Measurements from ENCODE around the gene TDRD10.
"Not testable (repeated sequence)": the region's sequence is repeated elsewhere in the genome, so short reads cannot be mapped to it uniquely, and the experiment has no call there.

The TDRD10 gene

GRCh38 chr1:154517661-154518060, 15.6 kb downstream of the TDRD10 start:
- DNase-seq (ENCODE audit: low read depth), result no peak

GRCh38 chr1:154519591-154519991, 17.6 kb downstream of the TDRD10 start:
- no peak for DNase-seq (ENCODE audit: low read depth)

- no peak for DNase-seq (ENCODE audit: low read depth)
These were observed 18.3 kb downstream of the TDRD10 start for GRCh38 chr1:154520333-154520732.

- no peak for DNase-seq (ENCODE audit: low read depth)
These were observed 19.7 kb downstream of the TDRD10 start for GRCh38 chr1:154521695-154522094.

GRCh38 chr1:154524881-154525280, 22.9 kb downstream of the TDRD10 start:
- no peak for DNase-seq (ENCODE audit: low read depth)

GRCh38 chr1:154527192-154527591, 25.2 kb downstream of the TDRD10 start:
- no peak for DNase-seq (ENCODE audit: low read depth)

GRCh38 chr1:154529308-154529707, 27.3 kb downstream of the TDRD10 start:
- no peak for DNase-seq (ENCODE audit: low read depth)

- DNase-seq (ENCODE audit: low read depth), result not testable (repeated sequence)
These were observed 29.9 kb downstream of the TDRD10 start for GRCh38 chr1:154531950-154532349.

- DNase-seq (ENCODE audit: low read depth), result no peak
These were observed 32.2 kb downstream of the TDRD10 start for GRCh38 chr1:154533952-154534844.

GRCh38 chr1:154536570-154536969, 34.6 kb downstream of the TDRD10 start:
- no peak for DNase-seq (ENCODE audit: low read depth)

GRCh38 chr1:154539486-154540483, 37.8 kb downstream of the TDRD10 start:
- DNase-seq (ENCODE audit: low read depth), result no peak

GRCh38 chr1:154541231-154541630, 39.2 kb downstream of the TDRD10 start:
- DNase-seq (ENCODE audit: low read depth), result no peak

GRCh38 chr1:154546264-154547063, 44.4 kb downstream of the TDRD10 start:
- DNase-seq (ENCODE audit: low read depth), result no peak

- no peak for DNase-seq (ENCODE audit: low read depth)
These were observed 45.2 kb downstream of the TDRD10 start for GRCh38 chr1:154547105-154547732.

- DNase-seq (ENCODE audit: low read depth), result no peak
These were observed 46.0 kb downstream of the TDRD10 start for GRCh38 chr1:154548028-154548427.

- DNase-seq (ENCODE audit: low read depth), result no peak
These were observed 47.3 kb downstream of the TDRD10 start for GRCh38 chr1:154549202-154549770.

- DNase-seq (ENCODE audit: low read depth), result no peak
These were observed 48.1 kb downstream of the TDRD10 start for GRCh38 chr1:154550070-154550469.

- no peak for DNase-seq (ENCODE audit: low read depth)
These were observed 48.6 kb downstream of the TDRD10 start for GRCh38 chr1:154550657-154551056.

GRCh38 chr1:154551474-154551873, 49.5 kb downstream of the TDRD10 start:
- DNase-seq (ENCODE audit: low read depth), result no peak

GRCh38 chr1:154552036-154552435, 50.0 kb downstream of the TDRD10 start:
- no peak for DNase-seq (ENCODE audit: low read depth)
